SK-N-MC (cell line): ENCODE measurements around the gene TNRC6B.

Experiments used
- EZH2 ChIP-seq: fragments of 200-600 bp; sonication (generic); IDR thresholded peaks from one replicate; pipeline ENCODE4 v1.6.1; 2017; ENCODE audit warnings: antibody characterized with exemption
- FOXP2 ChIP-seq: optimal IDR thresholded peaks from 2 replicates; pipeline ENCODE3; 2011; ENCODE audit warnings: mild to moderate bottlenecking, moderate library complexity; ENCODE audit not compliant: insufficient read depth; ENCODE audit errors: extremely low read length, control extremely low read depth
- POLR2AphosphoS5 ChIP-seq: IDR thresholded peaks from 2 replicates; pipeline ENCODE4 v1.6.1; 2012; ENCODE audit warnings: mild to moderate bottlenecking, low read depth, low read length, borderline replicate concordance

DNA sequence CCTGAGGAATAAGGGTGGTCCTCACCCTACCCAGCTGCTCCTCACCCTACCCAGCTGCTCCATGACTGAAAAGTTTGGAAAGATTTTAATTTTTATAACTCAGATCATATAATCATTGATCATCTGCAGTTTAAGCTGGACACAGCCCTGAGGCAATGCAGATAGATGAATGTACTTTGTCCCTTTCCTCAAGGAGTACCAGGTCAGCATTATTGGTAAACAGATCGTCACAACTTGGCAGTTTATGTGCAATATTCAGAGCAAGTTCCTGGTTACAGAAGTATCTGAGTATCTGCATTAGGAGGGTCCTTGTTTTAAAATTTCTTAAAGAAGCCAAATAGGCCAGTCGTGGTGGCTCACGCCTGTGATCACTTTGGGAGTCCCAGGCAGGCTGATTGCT lies 3.6 kb downstream of the TNRC6B start:
- TF ChIP-seq EZH2 (no peak), POLR2AphosphoS5 (no peak), FOXP2 (no peak)
